WTC11 (cell line): ENCODE results near the gene TSPAN6.

ENCODE experiments used
- FOXP1 ChIP-seq: sonication (generic); formaldehyde crosslinking; IDR thresholded peaks from 2 replicates; pipeline ENCODE4 v1.8.0; 2022; ENCODE audit warnings: missing genetic modification reagents, mild to moderate bottlenecking, moderate library complexity, borderline replicate concordance
- OVOL2 ChIP-seq: fragments of 250-450 bp; sonication (Bioruptor Pico); IDR thresholded peaks from 2 replicates; pipeline ENCODE4 v1.9.0; 2021; ENCODE audit warnings: mild to moderate bottlenecking, borderline replicate concordance

DNA sequence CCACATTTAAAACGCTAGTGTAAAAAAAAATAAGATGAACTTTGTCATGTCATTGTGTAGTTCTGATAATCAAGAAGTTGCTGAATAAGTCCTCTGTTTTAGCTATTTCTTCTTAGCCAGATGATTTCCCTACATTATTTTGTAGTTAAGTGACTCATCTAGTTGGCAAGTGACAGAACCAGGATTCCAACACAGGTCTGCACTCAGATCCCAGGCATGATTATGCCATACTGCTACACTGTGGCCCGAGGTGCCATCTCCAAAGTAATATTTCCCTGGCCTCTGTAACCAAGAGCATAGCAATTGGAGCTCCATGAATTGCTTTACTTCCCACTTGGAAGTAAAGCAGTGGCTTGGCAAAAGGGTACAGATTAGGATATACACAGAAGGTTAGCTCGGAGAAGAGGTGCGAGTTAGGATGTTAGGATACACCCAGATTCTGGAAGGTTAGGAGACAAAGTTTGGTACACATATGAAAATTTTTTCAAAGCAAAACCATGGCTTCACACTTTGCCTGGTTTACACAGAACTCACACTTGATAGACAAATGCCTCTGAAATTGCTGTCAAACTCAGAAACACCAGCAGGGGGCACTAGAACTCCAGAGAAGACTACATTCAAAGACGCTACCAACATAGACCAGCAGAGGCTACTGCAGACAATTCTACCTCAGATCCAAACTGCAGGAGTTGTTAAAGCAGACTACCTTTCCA lies 48.8 kb upstream of the TSPAN6 start:
- no peak for TF ChIP-seq OVOL2
- no peak for TF ChIP-seq FOXP1 (CRISPR knock-in tag)
